Measurements from ENCODE around the gene SCAMP2.

GRCh38 chr15:74838137-74838516, 35.0 kb downstream of the SCAMP2 start:
- TF ChIP-seq CTCF (IDR thresholded peaks at IDR 0.05) (no peak), POLR2AphosphoS5 (IDR thresholded peaks at IDR 0.05) (no peak)
